ENCODE data around the gene MARCHF10. TPM values are rescaled to one million over a fixed set of nuclear protein-coding genes. Genes with fewer than 3 reads are reported as not detected.

MARCHF10 gene
- total RNA-seq, 2 donors from 2014 or later, result under 0.01 TPM; not detected in 1

DNA sequence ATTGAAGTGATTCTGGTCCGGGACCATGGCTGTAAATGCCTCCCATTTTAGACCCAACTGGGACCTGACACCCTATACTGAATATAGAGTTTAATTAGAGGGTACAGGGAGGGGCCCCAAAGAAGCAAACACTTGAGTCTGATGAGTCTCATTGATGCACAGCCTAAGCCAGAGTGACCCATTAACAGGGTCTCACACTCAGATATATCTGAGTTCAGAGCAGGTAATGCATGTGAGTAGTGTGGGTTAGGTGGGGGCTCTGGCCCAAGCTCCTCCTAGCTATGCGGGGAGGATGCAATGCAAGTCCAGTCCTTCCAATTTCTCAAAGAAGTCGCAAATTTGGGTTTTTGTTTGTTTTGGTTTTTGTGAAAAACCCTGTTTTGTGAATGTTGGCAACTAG is 17.1 kb upstream of the MARCHF10 start:
- no peak for DNase-seq
- TF ChIP-seq POLR2A (IDR thresholded peaks at IDR 0.05), result no peak
- TF ChIP-seq, protein P1, sequence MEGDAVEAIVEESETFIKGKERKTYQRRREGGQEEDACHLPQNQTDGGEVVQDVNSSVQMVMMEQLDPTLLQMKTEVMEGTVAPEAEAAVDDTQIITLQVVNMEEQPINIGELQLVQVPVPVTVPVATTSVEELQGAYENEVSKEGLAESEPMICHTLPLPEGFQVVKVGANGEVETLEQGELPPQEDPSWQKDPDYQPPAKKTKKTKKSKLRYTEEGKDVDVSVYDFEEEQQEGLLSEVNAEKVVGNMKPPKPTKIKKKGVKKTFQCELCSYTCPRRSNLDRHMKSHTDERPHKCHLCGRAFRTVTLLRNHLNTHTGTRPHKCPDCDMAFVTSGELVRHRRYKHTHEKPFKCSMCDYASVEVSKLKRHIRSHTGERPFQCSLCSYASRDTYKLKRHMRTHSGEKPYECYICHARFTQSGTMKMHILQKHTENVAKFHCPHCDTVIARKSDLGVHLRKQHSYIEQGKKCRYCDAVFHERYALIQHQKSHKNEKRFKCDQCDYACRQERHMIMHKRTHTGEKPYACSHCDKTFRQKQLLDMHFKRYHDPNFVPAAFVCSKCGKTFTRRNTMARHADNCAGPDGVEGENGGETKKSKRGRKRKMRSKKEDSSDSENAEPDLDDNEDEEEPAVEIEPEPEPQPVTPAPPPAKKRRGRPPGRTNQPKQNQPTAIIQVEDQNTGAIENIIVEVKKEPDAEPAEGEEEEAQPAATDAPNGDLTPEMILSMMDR (IDR thresholded peaks at IDR 0.05), result no peak
- ATAC-seq, result no peak
- intact Hi-C loops (cut with DNase I), result no loop called here
- H3K36me3 ChIP-seq (replicated peaks in 1 of 2; ENCODE audit: insufficient read depth in 1 of 2, low read depth in 2 of 2), result no peaks in the 10 kb centered on the region
- H3K4me1 ChIP-seq, result peaks cover 9% of the 10 kb centered on the region
- H3K4me3 ChIP-seq, result no peak overlapping the region
- H3K27ac ChIP-seq, result no peak overlapping the region
- H3K27me3 ChIP-seq, result no peaks in the 10 kb centered on the region
- H3K9me3 ChIP-seq, result no peaks in the 10 kb centered on the region
- 80 to 84% methylated on average over 3 of the region's 3 CpGs for WGBS, 2 donors

DNA sequence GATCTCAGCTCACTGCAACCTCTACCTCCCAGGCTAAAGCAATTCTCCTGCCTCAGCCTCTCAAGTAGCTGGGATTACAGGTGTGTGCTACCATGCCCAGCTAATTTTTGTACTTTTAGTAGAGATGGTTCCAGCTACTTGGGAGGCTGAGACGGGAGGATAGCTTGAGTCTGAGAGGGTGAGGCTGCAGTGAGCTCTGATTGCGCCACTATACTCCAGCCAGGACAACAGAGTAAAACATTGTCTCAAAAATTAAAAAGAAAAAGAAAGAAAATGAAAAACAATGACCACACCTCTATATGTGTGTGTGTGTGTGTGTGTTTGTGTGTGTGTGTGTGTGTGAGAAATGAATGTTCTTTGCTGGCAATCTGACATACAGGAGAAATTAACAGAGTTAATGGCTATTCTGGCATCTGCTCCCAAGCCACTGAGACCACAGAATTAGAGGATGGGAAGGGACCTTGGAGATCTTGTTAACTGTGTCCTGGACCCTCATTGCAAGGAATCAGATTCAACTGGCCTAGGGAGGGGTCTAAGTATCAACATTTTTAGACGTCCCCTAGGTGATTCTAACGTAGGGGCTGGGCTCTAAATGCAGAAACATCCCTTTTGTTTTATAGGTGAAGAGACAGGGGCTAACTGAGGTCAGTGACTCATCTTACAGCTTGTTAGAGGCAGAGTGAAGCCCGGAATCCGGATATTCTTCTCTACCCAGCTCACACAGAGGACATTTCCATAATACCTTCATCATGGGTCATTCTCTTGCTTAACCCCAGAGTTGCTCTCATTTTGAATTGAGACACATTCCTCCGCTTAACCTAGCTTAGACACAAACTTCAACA is 16.4 kb upstream of the MARCHF10 start:
- DNase-seq (no peak), ATAC-seq (no peak)
- Histone ChIP-seq H3K36me3 (replicated peaks in 1 of 2; ENCODE audit: insufficient read depth in 1 of 2, low read depth in 2 of 2) (no peaks in the 10 kb centered on the region), H3K27ac (no peak overlapping the region), H3K4me1 (peaks cover 9% of the 10 kb centered on the region), H3K27me3 (no peaks in the 10 kb centered on the region), H3K9me3 (no peaks in the 10 kb centered on the region), H3K4me3 (no peak overlapping the region)
- WGBS, 2 donors, result 59 to 73% methylated on average over 7 of the region's 7 CpGs
- intact Hi-C loops (cut with DNase I), result no loop called here
- no peak for TF ChIP-seq POLR2A (IDR thresholded peaks at IDR 0.05)
- TF ChIP-seq, protein P1 (IDR thresholded peaks at IDR 0.05), result no peak

DNA sequence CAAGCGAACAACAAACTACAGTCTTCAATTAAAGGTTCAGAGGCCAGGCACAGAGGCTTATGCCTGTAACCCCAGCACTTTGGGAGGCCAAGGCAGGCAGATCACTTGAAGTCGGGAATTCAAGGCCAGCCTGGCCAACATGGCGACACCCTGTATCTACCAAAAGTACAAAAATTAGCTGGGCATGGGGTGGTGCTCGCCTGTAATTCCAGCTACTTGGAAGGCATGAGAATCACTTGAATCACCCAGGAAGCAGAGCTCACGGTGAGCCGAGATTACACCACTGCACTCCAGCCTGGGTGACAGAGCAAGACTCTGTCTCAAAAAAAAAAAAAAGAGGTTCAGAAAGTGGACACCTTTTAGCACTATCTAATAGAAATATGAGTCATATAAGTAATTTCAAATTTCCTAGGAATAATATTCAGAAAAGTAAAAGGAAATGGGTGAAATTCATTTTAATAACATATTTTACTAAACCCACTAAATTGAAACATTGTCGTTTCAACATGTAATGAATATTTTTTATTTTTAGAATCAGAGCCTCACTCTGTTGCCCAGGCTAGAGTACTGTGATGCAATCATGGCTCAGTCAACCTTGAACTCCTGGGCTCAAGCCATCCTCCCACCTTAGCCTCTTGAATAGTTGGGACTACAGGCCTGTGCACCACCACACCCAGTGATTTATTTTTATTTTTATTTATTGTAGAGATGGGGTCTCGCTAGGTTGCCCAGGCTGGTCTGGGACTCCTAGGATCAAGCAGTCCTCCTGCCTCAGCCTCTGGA is 15.2 kb upstream of the MARCHF10 start:
- Histone ChIP-seq H3K36me3 (replicated peaks in 1 of 2; ENCODE audit: insufficient read depth in 1 of 2, low read depth in 2 of 2) (no peaks in the 10 kb centered on the region), H3K27ac (no peak overlapping the region), H3K4me3 (no peak overlapping the region), H3K4me1 (peaks cover 9% of the 10 kb centered on the region), H3K9me3 (no peaks in the 10 kb centered on the region), H3K27me3 (no peaks in the 10 kb centered on the region)
- intact Hi-C loops (cut with DNase I), result no loop called here
- ATAC-seq (no peak), DNase-seq (no peak)
- WGBS, 2 donors, result 78 to 89% methylated on average over 8 of the region's 8 CpGs
- TF ChIP-seq, protein P1 (IDR thresholded peaks at IDR 0.05), result no peak
- TF ChIP-seq POLR2A (IDR thresholded peaks at IDR 0.05), result no peak

DNA sequence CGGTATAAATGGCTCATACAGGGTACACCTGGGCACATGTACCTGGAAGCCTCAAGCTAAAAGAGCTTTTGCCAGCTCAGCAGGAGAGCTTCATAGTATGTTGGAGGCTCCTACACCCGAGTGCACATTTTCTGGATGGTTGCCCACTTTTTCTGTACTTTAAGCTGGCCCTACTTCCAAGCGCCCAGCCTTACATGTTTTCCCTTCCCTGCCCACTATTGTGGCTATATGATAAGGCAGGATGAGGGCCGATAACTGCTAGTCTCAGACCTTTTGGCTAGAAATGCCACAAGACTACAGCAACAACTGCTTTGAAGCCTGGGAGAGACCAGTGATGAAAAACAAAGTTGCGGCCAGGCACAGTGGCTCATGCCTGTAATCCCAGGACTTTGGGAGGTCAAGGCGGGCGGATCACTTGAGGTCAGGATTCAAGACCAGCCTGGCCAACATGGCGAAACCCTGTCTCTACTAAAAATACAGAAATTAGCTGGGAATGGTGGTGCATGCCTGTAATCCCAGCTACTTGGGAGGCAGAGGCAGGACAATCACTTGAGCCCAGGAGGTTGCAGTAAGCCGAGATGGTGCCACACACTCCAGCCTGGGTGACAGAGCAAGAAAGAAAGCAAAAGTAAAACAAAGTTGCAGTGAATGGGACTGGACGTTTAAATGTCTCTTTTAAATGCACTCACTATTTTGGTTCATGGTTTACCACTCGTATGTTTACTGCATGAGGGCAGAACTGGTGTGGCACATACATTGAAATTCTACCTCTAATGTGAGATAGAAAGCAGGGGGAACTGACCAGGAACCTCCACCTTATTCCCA is 14.2 kb upstream of the MARCHF10 start:
- peaks cover 9% of the 10 kb centered on the region for H3K4me1 ChIP-seq
- ATAC-seq, result no peak
- WGBS, 2 donors, result 74 to 76% methylated on average over 11 of the region's 11 CpGs
- intact Hi-C loops (cut with DNase I), result no loop called here
- no peaks in the 10 kb centered on the region for H3K36me3 ChIP-seq (replicated peaks in 1 of 2; ENCODE audit: insufficient read depth in 1 of 2, low read depth in 2 of 2)
- no peak overlapping the region for H3K4me3 ChIP-seq
- no peaks in the 10 kb centered on the region for H3K9me3 ChIP-seq
- DNase-seq, result peak in 1 of 4 donors; percentile 14
- no peaks in the 10 kb centered on the region for H3K27me3 ChIP-seq
- TF ChIP-seq POLR2A (IDR thresholded peaks at IDR 0.05), result no peak
- TF ChIP-seq, protein P1 (IDR thresholded peaks at IDR 0.05), result no peak
- H3K27ac ChIP-seq, result peak overlapping the region in 2 of 4 donors; percentile 66 to 83
